D341Med (cell line): ENCODE data around the gene GTF3C4.
A peak's percentile ranks its signal among the peaks of the same experiment; 100 is the strongest.

Source experiments
- DNase-seq: peaks from one replicate; pipeline ENCODE4 v3.0.0; 2012; ENCODE audit warnings: low spot score

The GTF3C4 gene

GRCh38 chr9:132670457-132671391, at the start of gene GTF3C4:
TSS of gene GTF3C4 (plus strand) at chr9:132670464. CDS start at chr9:132670599, 135 bp downstream.
- peak; percentile 92 for DNase-seq

GRCh38 chr9:132622159-132622558, 48.1 kb upstream of the GTF3C4 start:
- DNase-seq = peak; percentile 68

- DNase-seq = no peak
These were observed 44.0 kb upstream of the GTF3C4 start for GRCh38 chr9:132626285-132626684.

- no peak for DNase-seq
These were observed 43.2 kb upstream of the GTF3C4 start for GRCh38 chr9:132627106-132627505.

GRCh38 chr9:132627594-132627993, 42.7 kb upstream of the GTF3C4 start:
- no peak for DNase-seq

GRCh38 chr9:132628746-132629145, 41.5 kb upstream of the GTF3C4 start:
- no peak for DNase-seq

GRCh38 chr9:132630116-132630515, 40.1 kb upstream of the GTF3C4 start:
- DNase-seq = no peak

- no peak for DNase-seq
These were observed 39.5 kb upstream of the GTF3C4 start for GRCh38 chr9:132630811-132631210.

- no peak for DNase-seq
These were observed 39.0 kb upstream of the GTF3C4 start for GRCh38 chr9:132631280-132631679.

GRCh38 chr9:132631685-132632084, 38.6 kb upstream of the GTF3C4 start:
- DNase-seq = peak; percentile 54

- no peak for DNase-seq
These were observed 37.7 kb upstream of the GTF3C4 start for GRCh38 chr9:132632413-132633129.

- no peak for DNase-seq
These were observed 35.9 kb upstream of the GTF3C4 start for GRCh38 chr9:132634327-132634726.

GRCh38 chr9:132637351-132637750, 32.9 kb upstream of the GTF3C4 start:
- no peak for DNase-seq

- DNase-seq = no peak
These were observed 32.5 kb upstream of the GTF3C4 start for GRCh38 chr9:132637801-132638200.

GRCh38 chr9:132638240-132638639, 32.0 kb upstream of the GTF3C4 start:
- DNase-seq = no peak

GRCh38 chr9:132639322-132639721, 30.9 kb upstream of the GTF3C4 start:
- no peak for DNase-seq

- no peak for DNase-seq
These were observed 29.0 kb upstream of the GTF3C4 start for GRCh38 chr9:132641216-132641615.

GRCh38 chr9:132644251-132644650, 26.0 kb upstream of the GTF3C4 start:
- DNase-seq = peak; percentile 61

GRCh38 chr9:132645306-132645705, 25.0 kb upstream of the GTF3C4 start:
- DNase-seq = peak; percentile 76

- DNase-seq = peak; percentile 77
These were observed 24.6 kb upstream of the GTF3C4 start for GRCh38 chr9:132645711-132646110.

- DNase-seq = no peak
These were observed 23.5 kb upstream of the GTF3C4 start for GRCh38 chr9:132646726-132647125.

GRCh38 chr9:132647355-132647754, 22.9 kb upstream of the GTF3C4 start:
- no peak for DNase-seq

- DNase-seq = no peak
These were observed 22.5 kb upstream of the GTF3C4 start for GRCh38 chr9:132647806-132648205.
